Stomach (tissue), 4 donors: ENCODE results near the gene C9orf152.

Source experiments
- CTCF ChIP-seq, 7 experiments: fragments of 450-650 bp in 4 of 7; fragments of 200-600 bp in 3 of 7; sonication (generic) in 3 of 7; IDR thresholded peaks; one replicate each; pipeline ENCODE4 v1.5.1; 2016 to 2019; ENCODE audit warnings: antibody characterized with exemption in 7 of 7, control low read depth in 2 of 7, mild to moderate bottlenecking in 1 of 7
- EP300 ChIP-seq: sonication (generic); formaldehyde crosslinking; IDR thresholded peaks from one replicate; pipeline ENCODE4 v1.6.1; 2017; ENCODE audit warnings: antibody characterized with exemption
- POLR2A ChIP-seq, 4 donors: fragments of 450-650 bp; IDR thresholded peaks; one replicate each; pipeline ENCODE4 v1.6.1; 2016; ENCODE audit warnings: antibody characterized with exemption in 4 of 4, control low read depth in 2 of 4, mild to moderate bottlenecking in 1 of 4, moderate library complexity in 1 of 4
- POLR2AphosphoS5 ChIP-seq, 3 donors: sonication (generic); formaldehyde crosslinking; IDR thresholded peaks; one replicate each; pipeline ENCODE4 v1.6.1; 2016; ENCODE audit warnings: antibody characterized with exemption in 3 of 3

- TF ChIP-seq CTCF (IDR thresholded peaks at IDR 0.05) (no peak), POLR2A (IDR thresholded peaks at IDR 0.05) (no peak), POLR2AphosphoS5 (IDR thresholded peaks at IDR 0.05) (peak in 1 of 3 donors; percentile 19), EP300 (no peak)
Measured at GRCh38 chr9:110198357-110198756, 9.6 kb downstream of the C9orf152 start.
